Small intestine (tissue), 7 donors: ENCODE measurements around the gene LIN54. TPM values are rescaled to one million over a fixed set of nuclear protein-coding genes. Genes with fewer than 3 reads are reported as not detected.

Experiments
- DNase-seq, 2 donors: peaks; one replicate each; pipeline versions ENCODE4 v3.0.0 to v3.0.0-alpha.2; 2013
- FAIRE-seq: peaks from 2 replicates; lab custom pipeline; 2012; peaks lifted over from hg19 to GRCh38; lab: Jason Lieb, UNC
- H3K27ac ChIP-seq, 3 donors: one replicate each; pipeline ENCODE4 v1.5.1; 2013; ENCODE audit warnings: low read length in 2 of 3, mild to moderate bottlenecking in 2 of 3, control low read depth in 1 of 3, inconsistent platforms in 1 of 3, low read depth in 1 of 3, moderate library complexity in 1 of 3
- H3K27me3 ChIP-seq, 3 donors: one replicate each; pipeline ENCODE4 v1.6.1; 2013; ENCODE audit warnings: low read length in 3 of 3, inconsistent platforms in 1 of 3; ENCODE audit not compliant: control insufficient read depth in 3 of 3, insufficient read depth in 3 of 3
- H3K36me3 ChIP-seq, 3 donors: one replicate each; pipeline ENCODE4 v1.6.1; 2013; ENCODE audit warnings: low read length in 3 of 3, inconsistent platforms in 1 of 3, low read depth in 1 of 3, mild to moderate bottlenecking in 1 of 3, moderate library complexity in 1 of 3; ENCODE audit not compliant: control insufficient read depth in 3 of 3, insufficient read depth in 2 of 3
- H3K4me1 ChIP-seq, 3 donors: one replicate each; pipeline ENCODE4 v1.6.1; 2013; ENCODE audit warnings: low read length in 2 of 3, inconsistent platforms in 1 of 3, low read depth in 1 of 3, mild to moderate bottlenecking in 1 of 3, moderate library complexity in 1 of 3; ENCODE audit not compliant: control insufficient read depth in 3 of 3, insufficient read depth in 2 of 3
- H3K4me3 ChIP-seq, 3 donors: one replicate each; pipeline ENCODE4 v1.5.1; 2013; ENCODE audit warnings: low read length in 3 of 3, control low read depth in 1 of 3, inconsistent platforms in 1 of 3, low read depth in 1 of 3, mild to moderate bottlenecking in 1 of 3, moderate library complexity in 1 of 3
- H3K9me3 ChIP-seq, 2 donors: one replicate each; pipeline ENCODE4 v1.6.1; 2013; ENCODE audit warnings: low read depth in 1 of 2, low read length in 1 of 2; ENCODE audit not compliant: control insufficient read depth in 2 of 2, insufficient read depth in 1 of 2
- WGBS, 3 donors: extraction: QIAGEN DNeasy Blood & Tissue Kit; methylation state at CpG; one replicate each; pipeline ENCODE4 v1.1.7; 2013; 5-methylcytosine and 5-hydroxymethylcytosine counted together
- polyA plus RNA-seq, 4 donors: library from polyadenylated mRNA; stranded (reverse) in 3 of 4; unstranded in 1 of 4; fragments of 200-250 nt in 3 of 4; fragments of 120-200 nt in 1 of 4; gene quantifications; one replicate each; pipeline versions ENCODE4 v1.2.1 to v1.2.3, GENCODE V29; 2013
- donor health status: healthy with polysubstance abuse.
- donor health status: control.
- donor health status: control.
- donor health status: Bipolar disorder and iron deficiency.
- donor health status: healthy.

Gene LIN54
- polyA plus RNA-seq, 4 donors, result 3.0 to 11.8 (median 4.0) TPM

DNA sequence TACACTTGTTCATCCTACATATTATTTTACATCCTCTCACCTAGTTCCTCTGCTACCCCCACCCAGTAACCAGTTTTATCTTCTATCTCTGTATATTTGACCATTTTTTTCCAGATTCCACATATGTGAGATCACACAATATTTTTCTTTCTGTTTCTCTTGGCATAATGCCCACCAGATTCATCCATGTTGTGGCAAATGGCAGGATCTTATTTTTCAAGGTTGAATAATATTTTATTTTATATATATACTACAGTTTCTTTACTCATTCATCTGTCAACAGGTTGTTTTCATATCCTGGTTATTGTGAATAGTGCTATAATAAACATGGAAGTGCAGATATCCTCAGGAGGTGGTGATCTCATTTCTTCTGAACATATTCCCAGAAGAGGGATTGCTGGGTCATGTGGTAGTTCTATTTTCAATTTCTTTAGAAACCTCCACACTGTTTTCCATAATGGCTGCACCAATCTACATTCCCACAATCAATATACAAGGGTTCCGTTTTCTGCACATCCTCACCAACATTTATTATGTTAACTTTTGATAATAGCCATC, 61.9 kb downstream of the LIN54 start:
- FAIRE-seq, result no peak
- 97 to 100% (median 100%) methylated on average over 1 of the region's 1 CpG for WGBS, 3 donors

GRCh38 chr4:82947498-82947897, 63.1 kb downstream of the LIN54 start:
- FAIRE-seq, result no peak
- H3K4me1 ChIP-seq, result no peaks in the 10 kb centered on the region
- H3K27ac ChIP-seq, result no peak overlapping the region
- H3K36me3 ChIP-seq, result peaks cover 0 to 2% (median under 1%) of the 10 kb centered on the region in 3 donors
- H3K9me3 ChIP-seq, result no peaks in the 10 kb centered on the region
- DNase-seq, result no peak
- no peak overlapping the region for H3K4me3 ChIP-seq
- no peaks in the 10 kb centered on the region for H3K27me3 ChIP-seq

More for the DNA sequence above, 61.9 kb downstream of the LIN54 start:
- Histone ChIP-seq H3K27me3 (no peaks in the 10 kb centered on the region), H3K4me1 (no peaks in the 10 kb centered on the region), H3K27ac (no peak overlapping the region), H3K9me3 (no peaks in the 10 kb centered on the region), H3K36me3 (peaks cover 0 to 2% (median 0%) of the 10 kb centered on the region in 3 donors), H3K4me3 (no peak overlapping the region)
- DNase-seq, result no peak

DNA sequence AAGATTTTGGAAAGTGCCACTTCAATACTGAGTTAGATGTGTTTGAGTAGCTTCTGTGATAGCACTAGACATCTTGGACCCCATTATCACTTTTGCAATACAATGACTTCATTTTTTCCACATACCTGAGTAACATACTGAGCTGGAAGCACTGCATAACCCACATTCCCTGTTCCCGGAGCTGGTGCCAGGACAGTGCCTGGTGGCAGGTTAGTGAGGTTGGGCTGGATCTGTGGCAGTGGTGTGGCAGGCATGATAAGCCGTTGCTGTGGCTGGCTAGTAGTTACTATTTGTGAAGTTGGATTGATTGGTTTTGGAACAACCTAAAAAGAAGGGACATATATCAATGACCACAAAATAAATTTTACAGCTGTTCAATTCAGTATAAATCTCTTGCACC, 71.2 kb downstream of the LIN54 start:
- FAIRE-seq, result no peak
- 82 to 88% (median 88%) methylated on average over 2 of the region's 2 CpGs for WGBS, 3 donors
- no peaks in the 10 kb centered on the region for H3K27me3 ChIP-seq

GRCh38 chr4:82934441-82934840, 76.2 kb downstream of the LIN54 start:
- H3K27ac ChIP-seq, result no peak overlapping the region
- no peaks in the 10 kb centered on the region for H3K4me1 ChIP-seq
- FAIRE-seq, result no peak
- no peaks in the 10 kb centered on the region for H3K27me3 ChIP-seq
- no peak overlapping the region for H3K4me3 ChIP-seq
- no peak for DNase-seq
- peaks cover 5 to 17% (median 5%) of the 10 kb centered on the region in 3 donors for H3K36me3 ChIP-seq
- H3K9me3 ChIP-seq, result no peaks in the 10 kb centered on the region

More for the DNA sequence above, 71.2 kb downstream of the LIN54 start:
- Histone ChIP-seq H3K4me1 (no peaks in the 10 kb centered on the region), H3K36me3 (peaks cover 3 to 20% (median 4%) of the 10 kb centered on the region in 3 donors), H3K4me3 (no peak overlapping the region), H3K9me3 (no peaks in the 10 kb centered on the region), H3K27ac (no peak overlapping the region)
- no peak for DNase-seq

DNA sequence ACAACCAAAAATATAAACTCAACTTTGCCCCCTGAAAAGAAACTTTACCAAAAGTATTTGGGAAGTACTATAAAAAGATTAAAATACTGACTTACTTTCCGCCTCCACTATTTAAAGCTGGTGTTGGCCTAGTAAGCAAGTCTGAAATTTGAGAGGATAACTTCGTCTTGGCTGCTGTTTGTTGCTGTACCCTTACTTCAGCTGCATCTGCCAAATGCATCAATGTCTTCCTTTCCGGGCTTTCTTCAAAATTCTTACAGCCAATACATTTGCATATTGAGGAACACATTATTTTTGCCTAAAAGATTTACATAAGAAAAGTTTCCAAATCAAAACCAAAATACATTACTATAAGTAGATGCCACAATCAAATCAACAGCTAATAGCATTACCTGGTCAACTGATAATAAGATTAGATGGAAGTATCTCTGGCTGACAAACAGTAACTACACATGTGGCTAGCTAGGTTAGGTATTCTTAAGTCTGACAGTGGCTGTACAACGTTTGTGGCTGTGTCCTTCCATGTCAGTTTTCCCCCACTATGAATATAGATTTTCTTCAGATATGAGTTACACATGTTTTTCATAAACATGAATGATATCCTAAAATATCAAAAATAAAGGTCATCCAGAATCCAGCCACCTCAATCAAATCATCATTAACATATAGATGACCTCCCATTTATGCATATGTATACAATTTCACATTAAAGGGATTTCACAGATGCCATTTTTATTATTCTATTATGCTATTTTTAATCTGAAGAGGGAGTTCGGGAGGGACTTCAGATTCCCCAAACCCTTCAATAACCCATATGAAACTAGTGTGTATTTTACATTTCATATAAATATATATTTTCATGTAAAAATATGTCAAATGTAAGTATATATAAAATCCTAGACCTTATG, 79.5 kb downstream of the LIN54 start:
- H3K9me3 ChIP-seq, result no peaks in the 10 kb centered on the region
- H3K27ac ChIP-seq, result no peak overlapping the region
- no peaks in the 10 kb centered on the region for H3K4me1 ChIP-seq
- FAIRE-seq (no peak), DNase-seq (no peak)
- peaks cover 3 to 10% (median 5%) of the 10 kb centered on the region in 3 donors for H3K36me3 ChIP-seq
- no peaks in the 10 kb centered on the region for H3K27me3 ChIP-seq
- WGBS, 3 donors, result 83 to 85% (median 84%) methylated on average over 5 of the region's 5 CpGs
- H3K4me3 ChIP-seq, result no peak overlapping the region

DNA sequence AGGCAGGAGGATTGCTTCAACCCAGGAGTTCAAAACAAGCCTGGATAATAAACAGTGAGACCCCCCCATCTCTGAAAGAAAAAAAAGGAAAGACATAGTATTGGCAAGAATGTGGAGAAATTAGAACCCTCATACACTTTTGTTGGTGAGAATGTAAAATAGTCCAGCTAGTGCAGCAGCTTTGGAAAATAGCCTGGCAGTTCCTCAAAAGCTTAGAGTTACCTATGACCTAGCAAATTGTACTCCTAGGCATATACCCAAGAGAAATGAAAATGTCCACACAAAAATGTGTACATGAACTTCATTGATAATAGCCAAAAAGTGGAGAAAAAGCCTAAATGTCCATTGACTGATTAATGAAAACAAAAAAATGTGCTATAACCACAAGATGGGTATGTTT, 88.8 kb downstream of the LIN54 start:
- no peak overlapping the region for H3K4me3 ChIP-seq
- no peak overlapping the region for H3K27ac ChIP-seq
- FAIRE-seq (no peak), DNase-seq (no peak)
- no peaks in the 10 kb centered on the region for H3K27me3 ChIP-seq
- peaks cover 2 to 4% (median 3%) of the 10 kb centered on the region in 3 donors for H3K36me3 ChIP-seq
- peaks cover 0 to 3% (median 0%) of the 10 kb centered on the region in 3 donors for H3K4me1 ChIP-seq
- no peaks in the 10 kb centered on the region for H3K9me3 ChIP-seq

DNA sequence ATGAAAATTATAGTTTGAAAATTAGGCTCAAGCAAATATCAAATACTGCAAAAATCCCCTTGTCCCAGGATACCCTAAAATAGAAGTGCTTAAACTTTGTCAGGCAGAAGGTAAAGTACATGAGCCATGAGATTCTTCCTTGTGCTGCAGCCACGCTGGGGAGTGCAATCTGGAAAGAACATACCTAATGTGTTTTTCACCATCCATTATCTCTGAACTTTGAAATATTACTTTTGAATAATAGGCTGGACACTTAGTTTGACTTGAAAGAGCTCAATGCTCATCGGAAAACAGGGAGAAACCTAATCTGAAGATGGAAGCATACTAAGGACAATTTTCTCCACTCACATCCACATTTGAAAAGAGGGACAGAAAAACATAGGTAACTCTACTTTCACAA, 91.2 kb downstream of the LIN54 start:
- Histone ChIP-seq H3K27me3 (no peaks in the 10 kb centered on the region), H3K4me1 (peaks cover 0 to 3% (median 0%) of the 10 kb centered on the region in 3 donors), H3K4me3 (no peak overlapping the region), H3K9me3 (no peaks in the 10 kb centered on the region), H3K36me3 (peaks cover 0 to 4% (median 0%) of the 10 kb centered on the region in 3 donors), H3K27ac (peak overlapping the region in 1 of 3 donors; percentile 53)
- peak; percentile 55 to 62 for DNase-seq
- 16 to 62% (median 39%) methylated on average over 2 of the region's 2 CpGs for WGBS, 3 donors
- FAIRE-seq, result no peak

GRCh38 chr4:82918091-82918490, 92.5 kb downstream of the LIN54 start:
- Histone ChIP-seq H3K36me3 (peaks cover 0 to 4% (median 0%) of the 10 kb centered on the region in 3 donors), H3K9me3 (no peaks in the 10 kb centered on the region), H3K4me1 (peaks cover 0 to 3% (median 0%) of the 10 kb centered on the region in 3 donors), H3K4me3 (no peak overlapping the region), H3K27ac (no peak overlapping the region), H3K27me3 (no peaks in the 10 kb centered on the region)
- WGBS, 3 donors, result 94 to 97% (median 95%) methylated on average over 7 of the region's 7 CpGs
- FAIRE-seq (no peak), DNase-seq (no peak)
